NCI-H2227 treated with DMSO at 0.1 percent for 48 hours (cell line): ENCODE data around the gene HECA.
A peak's percentile ranks its signal among the peaks of the same experiment; 100 is the strongest.
"Not testable (repeated sequence)": the region's sequence is repeated elsewhere in the genome, so short reads cannot be mapped to it uniquely, and the experiment has no call there.

Experiments used
- DNase-seq: peaks from one replicate; lab custom pipeline; 2025; lab: John Stamatoyannopoulos, UW

Gene HECA

DNA sequence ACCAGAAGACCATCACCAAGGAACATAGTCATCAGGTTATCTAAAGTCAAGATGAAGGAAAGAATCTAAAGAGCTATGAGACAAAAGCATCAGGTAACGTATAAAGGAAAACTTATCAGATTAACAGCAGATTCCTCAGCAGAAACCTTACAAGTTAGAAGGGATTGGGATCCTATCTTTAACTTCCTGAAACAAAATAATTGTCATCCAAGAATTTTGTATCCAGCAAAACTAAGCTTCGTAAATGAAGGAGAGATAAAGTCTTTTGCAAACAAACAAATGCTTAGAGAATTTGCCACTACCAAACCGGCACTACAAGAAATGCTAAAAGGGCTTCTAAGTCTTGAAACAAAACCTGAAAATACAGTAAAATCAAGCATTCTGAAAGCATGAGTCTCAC lies 71.0 kb downstream of the HECA start:
- DNase-seq = no peak

GRCh38 chr6:139210766-139211165 lies 75.9 kb downstream of the HECA start:
- DNase-seq = not testable (repeated sequence)

DNA sequence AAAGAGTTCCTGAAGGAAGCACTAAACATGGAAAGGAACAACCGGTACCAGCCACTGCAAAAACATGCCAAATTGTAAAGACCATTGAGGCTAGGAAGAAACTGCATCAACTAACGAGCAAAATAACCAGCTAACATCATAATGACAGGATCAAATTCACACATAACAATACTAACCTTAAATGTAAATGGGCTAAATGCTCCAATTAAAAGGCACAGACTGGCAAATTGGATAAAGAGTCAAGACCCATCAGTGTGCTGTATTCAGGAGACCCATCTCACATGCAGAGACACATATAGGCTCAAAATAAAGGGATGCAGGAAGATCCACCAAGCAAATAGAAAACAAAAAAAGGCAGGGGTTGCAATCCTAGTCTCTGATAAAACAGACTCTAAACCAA lies 77.6 kb downstream of the HECA start:
- not testable (repeated sequence) for DNase-seq

- DNase-seq = peak; percentile 72
These were observed 84.4 kb downstream of the HECA start for GRCh38 chr6:139219271-139219729.

- no peak for DNase-seq
These were observed 84.9 kb downstream of the HECA start for GRCh38 chr6:139219746-139220145.

DNA sequence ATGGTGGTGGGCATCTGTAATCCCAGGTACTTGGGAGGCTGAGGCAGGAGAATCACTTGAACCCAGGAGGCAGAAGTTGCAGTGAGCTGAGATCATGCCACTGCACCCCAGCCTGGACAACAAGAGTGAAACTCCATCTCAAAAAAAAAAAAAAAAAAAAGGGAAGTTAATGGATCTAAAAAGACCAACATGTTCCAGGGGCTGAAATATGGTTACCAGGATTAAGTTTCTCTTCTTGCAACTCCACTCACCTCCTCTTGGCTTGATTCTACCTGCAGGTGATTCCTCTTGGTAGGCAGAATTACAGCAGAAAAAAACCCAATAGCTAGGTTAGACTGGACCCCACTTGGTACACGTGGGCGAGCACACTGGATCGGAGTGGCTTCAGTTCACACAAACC lies 93.5 kb downstream of the HECA start:
- not testable (repeated sequence) for DNase-seq
